Naive thymus-derived CD8-positive, alpha-beta T cell (primary cell): ENCODE data around the gene NAT16. TPM values are rescaled to one million over a fixed set of nuclear protein-coding genes. Genes with fewer than 3 reads are reported as not detected.
"Not testable (repeated sequence)": the region's sequence is repeated elsewhere in the genome, so short reads cannot be mapped to it uniquely, and the experiment has no call there.

Experiments
- ATAC-seq, 2 donors: fragments of 150-1000 bp; cut with Tn5 transposase in 1 of 2; sonication (Bioruptor Pico), chemical (Tn5 transposase) in 1 of 2; 1 replicate in 1 of 2; 2 replicates in 1 of 2; pipeline ENCODE4 v1.10.0; 2021; ENCODE audit warnings: mild to moderate bottlenecking in 2 of 2, moderate library complexity in 2 of 2
- POLR2A ChIA-PET: fragments of 350-600 bp; sonication (Branson Sonifier 250); formaldehyde crosslinking; loops from one replicate; lab custom pipeline; 2021; ENCODE audit warnings: antibody characterized with exemption; lab: Charles Lee
- DNase-seq, 10 donors: peaks; one replicate each; pipeline versions ENCODE4 v3.0.0 to v3.0.0-alpha.2; 2020 to 2022
- H3K27ac Mint-ChIP-seq, 10 donors: one replicate each; pipeline ENCODE4 v1.8.0; 2020 to 2022; ENCODE audit warnings: mild to moderate bottlenecking in 10 of 10, mixed read lengths in 10 of 10, moderate library complexity in 4 of 10, inconsistent platforms in 1 of 10
- H3K27me3 Mint-ChIP-seq, 5 donors: one replicate each; pipeline ENCODE4 v1.8.0; 2021 to 2022; ENCODE audit warnings: mixed read lengths in 5 of 5
- H3K36me3 Mint-ChIP-seq, 3 donors: one replicate each; pipeline ENCODE4 v1.8.0; 2020 to 2022; ENCODE audit warnings: mixed read lengths in 3 of 3, mild to moderate bottlenecking in 2 of 3, inconsistent platforms in 1 of 3
- H3K4me1 Mint-ChIP-seq, 4 donors: one replicate each; pipeline ENCODE4 v1.8.0; 2021 to 2022; ENCODE audit warnings: mixed read lengths in 4 of 4
- H3K4me3 Mint-ChIP-seq, 10 donors: one replicate each; pipeline ENCODE4 v1.8.0; 2020 to 2022; ENCODE audit warnings: mild to moderate bottlenecking in 10 of 10, mixed read lengths in 10 of 10, moderate library complexity in 6 of 10, inconsistent platforms in 1 of 10
- H3K9me3 Mint-ChIP-seq, 9 donors: one replicate each; pipeline ENCODE4 v1.8.0; 2020 to 2022; ENCODE audit warnings: mixed read lengths in 9 of 9, mild to moderate bottlenecking in 3 of 9, inconsistent platforms in 1 of 9, moderate library complexity in 1 of 9
- microRNA-seq: library from miRNA; unstranded; fragments of <30 nt; microRNA quantifications from one replicate; pipeline ENCODE4 v1.2.0, GENCODE V29; 2022; ENCODE audit warnings: borderline microRNAs expressed
- polyA plus RNA-seq, 3 donors: library from polyadenylated mRNA; unstranded; fragments of 300-500 nt; fragmentation: Illumina TruSeq; gene quantifications; one replicate each; pipeline ENCODE4 v1.2.3, GENCODE V29; 2021
- total RNA-seq, 8 experiments: library from RNA in 2 of 8; stranded (reverse) in 2 of 8; gene quantifications; one replicate each; pipeline ENCODE4 v1.2.3 and lab custom pipeline; 2021 to 2026

NAT16 gene
- total and polyA plus RNA-seq, 5 experiments from 2014 or later, result not detected

DNA sequence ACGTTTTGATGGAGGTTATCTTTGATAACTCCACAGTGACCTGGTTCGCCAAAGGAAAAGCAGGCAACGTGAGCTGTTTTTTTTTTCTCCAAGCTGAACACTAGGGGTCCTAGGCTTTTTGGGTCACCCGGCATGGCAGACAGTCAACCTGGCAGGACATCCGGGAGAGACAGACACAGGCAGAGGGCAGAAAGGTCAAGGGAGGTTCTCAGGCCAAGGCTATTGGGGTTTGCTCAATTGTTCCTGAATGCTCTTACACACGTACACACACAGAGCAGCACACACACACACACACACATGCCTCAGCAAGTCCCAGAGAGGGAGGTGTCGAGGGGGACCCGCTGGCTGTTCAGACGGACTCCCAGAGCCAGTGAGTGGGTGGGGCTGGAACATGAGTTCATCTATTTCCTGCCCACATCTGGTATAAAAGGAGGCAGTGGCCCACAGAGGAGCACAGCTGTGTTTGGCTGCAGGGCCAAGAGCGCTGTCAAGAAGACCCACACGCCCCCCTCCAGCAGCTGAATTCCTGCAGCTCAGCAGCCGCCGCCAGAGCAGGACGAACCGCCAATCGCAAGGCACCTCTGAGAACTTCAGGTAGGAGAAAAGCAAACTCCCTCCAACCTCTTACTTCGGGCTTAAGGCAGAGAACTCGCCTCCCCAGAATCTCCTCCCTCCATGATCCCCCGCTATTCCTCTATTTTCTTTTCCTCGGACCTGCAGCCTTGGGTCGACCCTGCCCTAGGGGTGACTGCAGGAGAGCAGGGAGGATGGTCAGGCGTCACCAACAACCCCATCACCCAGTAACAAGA is 53.2 kb downstream of the NAT16 start, which contains the start of gene SERPINE1:
TSS of gene SERPINE1 (plus strand) at position 454 of the 809 bp plus-strand sequence. CDS start 1,290 bp downstream, outside the sequence.
- peak in 9 of 10 donors; percentile 11 to 75 (median 33) for DNase-seq
- Mint-ChIP-seq H3K4me3 (peak within 1 kb of the TSS; percentile 29 to 76 (median 64)), H3K27ac (peak within 1 kb of the TSS in 4 of 10 donors; percentile 52 to 81 (median 67)), H3K36me3 (no peaks in the 10 kb centered on the region), H3K9me3 (no peaks in the 10 kb centered on the region), H3K4me1 (peaks cover 25 to 45% (median 37%) of the 10 kb centered on the region in 4 donors), H3K27me3 (peaks cover 26 to 85% (median 35%) of the 10 kb centered on the region in 5 donors)
- POLR2A ChIA-PET, result no interaction called here
- ATAC-seq, result peak; percentile 84 to 89

- no peak overlapping the region for H3K27ac Mint-ChIP-seq
- peaks cover 24 to 47% (median 38%) of the 10 kb centered on the region in 4 donors for H3K4me1 Mint-ChIP-seq
- ATAC-seq, result peak; percentile 12 to 22
- no peak for DNase-seq
- H3K36me3 Mint-ChIP-seq, result no peaks in the 10 kb centered on the region
- H3K27me3 Mint-ChIP-seq, result peaks cover 25 to 87% (median 37%) of the 10 kb centered on the region in 5 donors
- H3K4me3 Mint-ChIP-seq, result peak overlapping the region in 7 of 10 donors; percentile 42 to 76 (median 66)
- H3K9me3 Mint-ChIP-seq, result no peaks in the 10 kb centered on the region
- POLR2A ChIA-PET, result no interaction called here
These were observed 54.0 kb downstream of the NAT16 start for GRCh38 chr7:101125989-101126650.

- DNase-seq, result no peak
- no peaks in the 10 kb centered on the region for H3K9me3 Mint-ChIP-seq
- H3K4me1 Mint-ChIP-seq, result peaks cover 24 to 47% (median 39%) of the 10 kb centered on the region in 4 donors
- no peak for ATAC-seq
- POLR2A ChIA-PET, result no interaction called here
- peaks cover 25 to 89% (median 38%) of the 10 kb centered on the region in 5 donors for H3K27me3 Mint-ChIP-seq
- H3K27ac Mint-ChIP-seq, result peak overlapping the region in 2 of 10 donors; percentile 53 to 58
- no peaks in the 10 kb centered on the region for H3K36me3 Mint-ChIP-seq
- no peak overlapping the region for H3K4me3 Mint-ChIP-seq
These were observed 55.6 kb downstream of the NAT16 start for GRCh38 chr7:101124376-101125056.

GRCh38 chr7:101123703-101124068 is 56.4 kb downstream of the NAT16 start:
- Mint-ChIP-seq H3K36me3 (no peaks in the 10 kb centered on the region), H3K9me3 (no peaks in the 10 kb centered on the region), H3K4me3 (no peak overlapping the region), H3K27ac (no peak overlapping the region), H3K27me3 (peaks cover 25 to 87% (median 35%) of the 10 kb centered on the region in 5 donors), H3K4me1 (peaks cover 24 to 47% (median 39%) of the 10 kb centered on the region in 4 donors)
- ATAC-seq (no peak), DNase-seq (no peak)
- POLR2A ChIA-PET, result interaction anchor here (0.6 kb wide), 1 partner anchor 27 kb away, joined by 4 read pairs; no protein-coding TSS in a partner anchor

DNA sequence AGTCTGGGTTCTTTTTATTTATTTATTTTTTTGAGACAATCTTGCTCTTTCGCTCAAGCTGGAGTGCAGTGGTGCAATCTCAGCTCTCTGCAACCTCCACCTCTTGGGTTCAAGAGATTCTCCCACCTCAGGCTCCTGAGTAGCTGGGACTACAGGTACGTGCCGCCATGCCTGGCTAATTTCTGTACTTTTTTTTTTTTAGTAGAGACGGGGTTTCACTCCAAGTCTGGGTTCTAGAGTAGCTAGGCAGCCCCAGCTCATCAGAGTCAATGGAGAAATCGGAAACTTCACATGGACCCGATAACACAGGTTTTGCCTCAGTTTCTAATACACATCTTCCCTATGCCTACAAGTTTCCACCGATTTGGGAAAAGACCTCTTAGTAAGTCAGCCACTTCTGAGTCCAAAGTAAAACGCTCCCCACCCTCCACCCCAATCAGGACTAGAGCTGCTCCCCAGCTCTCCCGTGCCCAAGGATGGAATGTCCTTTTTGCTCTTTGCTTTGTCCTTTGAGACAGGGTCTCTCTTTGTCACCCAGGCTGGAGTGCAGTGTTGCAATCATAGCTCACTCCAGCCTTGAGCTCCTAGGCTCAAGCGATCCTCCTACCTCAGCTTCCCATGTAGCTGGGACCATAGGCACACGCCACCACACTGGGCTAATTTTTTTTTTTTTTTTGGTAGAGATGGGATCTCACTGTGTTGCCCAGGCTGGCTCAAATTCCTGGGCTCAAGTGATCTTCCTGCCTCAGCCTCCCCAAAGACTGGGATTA is 57.0 kb downstream of the NAT16 start:
- H3K4me3 Mint-ChIP-seq, result peak overlapping the region in 2 of 10 donors; percentile 3 to 52
- DNase-seq (no peak), ATAC-seq (no peak)
- H3K27me3 Mint-ChIP-seq, result peaks cover 25 to 84% (median 35%) of the 10 kb centered on the region in 5 donors
- peaks cover 24 to 47% (median 38%) of the 10 kb centered on the region in 4 donors for H3K4me1 Mint-ChIP-seq
- H3K27ac Mint-ChIP-seq, result no peak overlapping the region
- H3K36me3 Mint-ChIP-seq, result no peaks in the 10 kb centered on the region
- POLR2A ChIA-PET, result interaction anchor here (0.6 kb wide), 1 partner anchor 28 kb away, joined by 4 read pairs; no protein-coding TSS in a partner anchor
- no peaks in the 10 kb centered on the region for H3K9me3 Mint-ChIP-seq

DNA sequence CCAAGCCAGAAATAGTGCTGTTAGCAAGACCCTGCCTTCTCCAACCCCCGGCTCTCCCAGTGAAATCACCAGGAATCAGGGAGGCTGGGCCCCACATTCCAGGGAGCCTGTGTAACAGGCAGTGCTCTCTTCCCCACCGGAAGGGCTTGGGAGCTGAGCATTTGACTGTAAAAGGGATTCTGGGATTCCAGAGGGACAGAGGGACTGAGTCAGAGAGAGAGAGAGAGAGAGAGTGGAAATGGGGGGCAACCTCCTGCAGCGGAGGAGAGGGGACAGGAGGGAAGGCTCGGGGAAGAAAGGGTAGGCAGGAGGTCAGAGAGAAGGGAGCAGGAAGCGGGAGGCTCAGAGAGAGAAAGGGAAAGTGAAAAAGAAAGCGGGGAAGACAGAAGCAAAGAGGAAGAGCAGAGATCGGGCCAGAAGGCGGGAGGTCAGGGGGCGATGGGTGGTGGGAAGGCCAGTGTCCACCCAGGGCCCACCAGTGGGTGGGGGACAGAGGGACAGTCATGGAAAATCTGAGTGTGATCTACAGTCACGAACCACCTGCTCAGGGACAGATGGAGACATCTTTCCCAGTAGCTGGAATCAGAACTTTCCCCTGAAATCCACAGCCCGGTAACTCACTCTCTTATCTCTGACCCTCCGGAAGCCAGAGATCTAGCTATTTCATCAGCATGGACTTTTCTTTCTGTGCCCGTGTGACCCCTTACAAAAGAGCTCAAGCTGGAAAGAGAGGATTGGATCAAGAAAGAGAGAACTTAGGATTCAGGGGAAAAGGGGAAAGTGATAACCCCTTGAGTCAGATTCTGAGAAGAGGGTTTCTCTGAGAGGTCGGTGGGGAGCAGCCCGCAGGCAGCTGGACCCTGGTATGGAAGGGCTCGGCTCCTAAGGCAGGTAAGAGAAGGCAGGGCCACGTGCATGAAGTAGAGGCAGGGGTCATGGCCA is 57.8 kb downstream of the NAT16 start:
- no peak for ATAC-seq
- POLR2A ChIA-PET, result no interaction called here
- Mint-ChIP-seq H3K36me3 (no peaks in the 10 kb centered on the region), H3K27ac (peak overlapping the region in 2 of 10 donors; percentile 29 to 89), H3K4me3 (peak overlapping the region in 5 of 10 donors; percentile 11 to 61 (median 37)), H3K9me3 (no peaks in the 10 kb centered on the region), H3K4me1 (peaks cover 20 to 40% (median 33%) of the 10 kb centered on the region in 4 donors), H3K27me3 (peaks cover 23 to 75% (median 34%) of the 10 kb centered on the region in 5 donors)
- DNase-seq, result no peak

- Mint-ChIP-seq H3K4me1 (peaks cover 13 to 33% (median 27%) of the 10 kb centered on the region in 4 donors), H3K27ac (peak overlapping the region in 1 of 10 donors; percentile 89), H3K4me3 (peak overlapping the region in 3 of 10 donors; percentile 11 to 40 (median 37)), H3K27me3 (peaks cover 17 to 70% (median 28%) of the 10 kb centered on the region in 5 donors)
- H3K36me3 Mint-ChIP-seq, POLR2A ChIA-PET, H3K9me3 Mint-ChIP-seq, ATAC-seq, DNase-seq: not testable (repeated sequence)
These were observed 58.5 kb downstream of the NAT16 start for GRCh38 chr7:101121631-101121990.

Small RNA genes lying within 50 kb of the gene (microRNA-seq; reads per million reads assigned to microRNA genes)
- not detected for gene MIR4653

Other genes starting within 250 kb of the NAT16 start
- gene MUC3A, start 230.8 kb downstream of the NAT16 start, total RNA-seq, result not detected
- gene MUC3A, start 230.8 kb downstream of the NAT16 start, polyA plus RNA-seq, result not detected
- not detected for gene MUC12, start 210.7 kb downstream of the NAT16 start, total RNA-seq
- under 1 TPM in 1 of 3 donors, not detected in 2; 0.42 TPM for gene MUC12, start 210.7 kb downstream of the NAT16 start, polyA plus RNA-seq
- gene MUC17, start 160.2 kb downstream of the NAT16 start, total RNA-seq, result not detected
- not detected for gene MUC17, start 160.2 kb downstream of the NAT16 start, polyA plus RNA-seq
- gene TRIM56, start 94.8 kb downstream of the NAT16 start, total RNA-seq, result 10 to 100 TPM; 67.4 to 67.7 TPM
- 10 to 100 TPM in 2 of 3 donors, 1 to 10 TPM in 1; 3.8 to 17.9 (median 11.4) TPM for gene TRIM56, start 94.8 kb downstream of the NAT16 start, polyA plus RNA-seq
- under 1 TPM in 1 of 2 experiments, not detected in 1; 0.11 TPM for gene SERPINE1, start 53.2 kb downstream of the NAT16 start, total RNA-seq
- gene SERPINE1, start 53.2 kb downstream of the NAT16 start, polyA plus RNA-seq, result not detected
- gene AP1S1, start 25.8 kb downstream of the NAT16 start, total RNA-seq, result 1 to 10 TPM; 8.0 to 9.9 TPM
- gene AP1S1, start 25.8 kb downstream of the NAT16 start, polyA plus RNA-seq, result 1 to 10 TPM; 3.3 to 4.6 (median 3.8) TPM
- gene VGF, start 14.7 kb downstream of the NAT16 start, total RNA-seq, result not detected
- gene VGF, start 14.7 kb downstream of the NAT16 start, polyA plus RNA-seq, result not detected
- gene MOGAT3, start 20.7 kb upstream of the NAT16 start, total RNA-seq, result not detected
- gene MOGAT3, start 20.7 kb upstream of the NAT16 start, polyA plus RNA-seq, result not detected
- 10 to 100 TPM; 34.0 to 34.1 TPM for gene PLOD3, start 37.3 kb upstream of the NAT16 start, total RNA-seq
- gene PLOD3, start 37.3 kb upstream of the NAT16 start, polyA plus RNA-seq, result 10 to 100 TPM in 2 of 3 donors, 1 to 10 TPM in 1; 8.4 to 12.4 (median 11.1) TPM
- gene ZNHIT1, start 37.9 kb upstream of the NAT16 start, total RNA-seq, result 10 to 100 TPM; 31.2 to 33.9 TPM
- gene ZNHIT1, start 37.9 kb upstream of the NAT16 start, polyA plus RNA-seq, result 10 to 100 TPM; 50.9 to 66.4 (median 57.4) TPM
- gene CLDN15, start 57.5 kb upstream of the NAT16 start, total RNA-seq, result 10 to 100 TPM; 52.3 to 52.7 TPM
- 1 to 10 TPM in 1 of 3 donors, under 1 TPM in 2; 0.21 to 3.2 (median 0.26) TPM for gene CLDN15, start 57.5 kb upstream of the NAT16 start, polyA plus RNA-seq
- gene FIS1, start 64.8 kb upstream of the NAT16 start, total RNA-seq, result 100 to 1,000 TPM; 118 to 124 TPM
- 100 to 1,000 TPM; 225 to 235 (median 228) TPM for gene FIS1, start 64.8 kb upstream of the NAT16 start, polyA plus RNA-seq
- 1 to 10 TPM; 4.0 to 4.2 TPM for gene IFT22, start 141.5 kb upstream of the NAT16 start, total RNA-seq
- 1 to 10 TPM; 6.5 to 8.2 (median 8.0) TPM for gene IFT22, start 141.5 kb upstream of the NAT16 start, polyA plus RNA-seq
- not detected for gene COL26A1, start 182.6 kb upstream of the NAT16 start, total RNA-seq
- gene COL26A1, start 182.6 kb upstream of the NAT16 start, polyA plus RNA-seq, result not detected